ENCODE data around the gene RPS6KC1. TPM values are rescaled to one million over a fixed set of nuclear protein-coding genes. Genes with fewer than 3 reads are reported as not detected.

Gene RPS6KC1
- total RNA-seq (10 to 100 TPM; 11.0 to 12.8 (median 11.7) TPM), total RNA-seq (18.9 to 51.6 (median 34.4) reads per million in 29 experiments)
- 16.5 TPM for total RNA-seq (2013)

- H3K4me1 ChIP-seq (ENCODE audit: control insufficient read depth in 1 of 2, extremely low read depth in 1 of 2, insufficient read depth in 2 of 2, low read length in 2 of 2) = peaks cover 5 to 21% of the 10 kb centered on the region in 2 experiments
- DNase-seq = peak; percentile 60 to 90 (median 79)
- Mint-ChIP-seq H3K4me1 (peaks cover 32 to 34% (median 33%) of the 10 kb centered on the region in 3 donors), H3K4me3 (peak within 1 kb of the TSS; percentile 95 to 98 (median 97)), H3K9me3 (peaks cover 0 to 9% (median 0%) of the 10 kb centered on the region in 3 donors), H3K27me3 (peaks cover 14 to 20% of the 10 kb centered on the region in 2 donors), H3K27ac (peak within 1 kb of the TSS; percentile 94 to 95), H3K36me3 (peaks cover 10% of the 10 kb centered on the region)
- peak; percentile 97 to 98 (median 97) for ATAC-seq (replicated peaks in 1 of 4)
- peak within 1 kb of the TSS; percentile 77 for H3K27ac ChIP-seq (ENCODE audit: low read length)
- no peaks in the 10 kb centered on the region for H3K9me3 ChIP-seq
- H3K36me3 ChIP-seq (ENCODE audit: control insufficient read depth in 2 of 2, extremely low read depth in 1 of 2, insufficient read depth in 1 of 2, low read length in 1 of 2) = no peaks in the 10 kb centered on the region
- ChIA-PET CTCF (no interaction called here), POLR2A (interaction anchor here in 1 of 2 donors (0.7 kb wide), 1 partner anchor 37 kb away, joined by 4 read pairs; no protein-coding TSS in a partner anchor)
- peak within 1 kb of the TSS; percentile 82 to 90 for H3K4me3 ChIP-seq (ENCODE audit: control insufficient read depth in 1 of 2, extremely low read depth in 1 of 2, low read length in 1 of 2)
- peaks cover 0 to 11% of the 10 kb centered on the region in 2 experiments for H3K27me3 ChIP-seq (replicated peaks in 1 of 2; ENCODE audit: control insufficient read depth in 2 of 2, extremely low read depth in 1 of 2, insufficient read depth in 2 of 2, low read length in 1 of 2)
- WGBS (ENCODE audit: insufficient coverage) = under 1% methylated on average over 42 of the region's 42 CpGs
Measured at GRCh38 chr1:213051127-213051880, at the start of gene RPS6KC1. Gene RPS6KC1 (plus strand): TSS chr1:213051241. CDS start chr1:213051405, 164 bp downstream.

DNA sequence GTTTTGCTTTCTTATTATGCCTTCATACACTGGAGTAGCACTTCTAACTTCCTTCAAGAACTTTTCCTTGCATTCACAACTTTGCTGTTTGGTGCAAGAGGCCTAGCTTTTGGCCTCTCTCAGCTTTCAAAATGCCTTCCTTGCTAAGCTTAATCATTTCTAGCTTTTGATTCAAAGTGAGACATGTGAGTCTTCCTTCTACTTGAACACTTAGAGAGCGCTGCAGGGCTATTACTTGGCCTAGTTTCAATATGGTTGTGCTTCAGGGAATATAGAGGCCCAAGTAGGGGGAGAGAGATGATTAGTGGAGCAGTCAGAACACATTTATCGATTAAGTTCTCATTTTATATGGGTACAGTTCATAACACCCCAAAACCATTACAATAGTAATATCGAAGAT lies 47.8 kb upstream of the RPS6KC1 start:
- Mint-ChIP-seq H3K27me3 (no peaks in the 10 kb centered on the region), H3K4me1 (peaks cover 0 to 5% (median 5%) of the 10 kb centered on the region in 3 donors), H3K27ac (peak overlapping the region in 1 of 2 donors; percentile 23), H3K9me3 (no peaks in the 10 kb centered on the region), H3K36me3 (peaks cover 38% of the 10 kb centered on the region), H3K4me3 (no peak overlapping the region)
- H3K4me1 ChIP-seq (ENCODE audit: control insufficient read depth in 1 of 2, extremely low read depth in 1 of 2, insufficient read depth in 2 of 2, low read length in 2 of 2) = no peaks in the 10 kb centered on the region
- H3K4me3 ChIP-seq (ENCODE audit: control insufficient read depth in 1 of 2, extremely low read depth in 1 of 2, low read length in 1 of 2) = no peak overlapping the region
- WGBS (ENCODE audit: insufficient coverage) = no CpG with 5 or more reads among the region's 3 CpGs
- no peak for ATAC-seq (replicated peaks in 1 of 4)
- ChIA-PET POLR2A (no interaction called here), CTCF (interaction anchor here (1.3 to 1.4 kb wide), 2 partner anchors 9 kb away, joined by 4 to 5 read pairs; no protein-coding TSS in a partner anchor)
- H3K27me3 ChIP-seq (replicated peaks in 1 of 2; ENCODE audit: control insufficient read depth in 2 of 2, extremely low read depth in 1 of 2, insufficient read depth in 2 of 2, low read length in 1 of 2) = no peaks in the 10 kb centered on the region
- peaks cover 3 to 31% of the 10 kb centered on the region in 2 donors for H3K36me3 ChIP-seq (ENCODE audit: control insufficient read depth in 2 of 2, extremely low read depth in 1 of 2, insufficient read depth in 1 of 2, low read length in 1 of 2)
- no peak overlapping the region for H3K27ac ChIP-seq (ENCODE audit: low read length)
- no peak for DNase-seq
- H3K9me3 ChIP-seq = no peaks in the 10 kb centered on the region

GRCh38 chr1:213008564-213008963 lies 42.5 kb upstream of the RPS6KC1 start:
- H3K4me3 ChIP-seq (ENCODE audit: control insufficient read depth in 1 of 2, extremely low read depth in 1 of 2, low read length in 1 of 2) = no peak overlapping the region
- no peaks in the 10 kb centered on the region for H3K9me3 Mint-ChIP-seq
- POLR2A ChIA-PET = no interaction called here
- H3K27ac Mint-ChIP-seq = no peak overlapping the region
- peak in 2 of 4 experiments; percentile 50 to 55 for ATAC-seq (replicated peaks in 1 of 4)
- H3K27me3 Mint-ChIP-seq = no peaks in the 10 kb centered on the region
- peaks cover 36 to 40% (median 37%) of the 10 kb centered on the region in 3 donors for H3K4me1 Mint-ChIP-seq
- no peak overlapping the region for H3K4me3 Mint-ChIP-seq
- peaks cover 25% of the 10 kb centered on the region for H3K36me3 Mint-ChIP-seq
- DNase-seq = peak in 1 of 35 experiments; percentile 19
- H3K36me3 ChIP-seq (ENCODE audit: control insufficient read depth in 2 of 2, extremely low read depth in 1 of 2, insufficient read depth in 1 of 2, low read length in 1 of 2) = peaks cover 0 to 31% of the 10 kb centered on the region in 2 donors
- CTCF ChIA-PET = no interaction called here
- WGBS (ENCODE audit: insufficient coverage) = no CpG with 5 or more reads among the region's 2 CpGs
- H3K27ac ChIP-seq (ENCODE audit: low read length) = no peak overlapping the region
- H3K4me1 ChIP-seq (ENCODE audit: control insufficient read depth in 1 of 2, extremely low read depth in 1 of 2, insufficient read depth in 2 of 2, low read length in 2 of 2) = no peaks in the 10 kb centered on the region
- no peaks in the 10 kb centered on the region for H3K27me3 ChIP-seq (replicated peaks in 1 of 2; ENCODE audit: control insufficient read depth in 2 of 2, extremely low read depth in 1 of 2, insufficient read depth in 2 of 2, low read length in 1 of 2)
- no peaks in the 10 kb centered on the region for H3K9me3 ChIP-seq

DNA sequence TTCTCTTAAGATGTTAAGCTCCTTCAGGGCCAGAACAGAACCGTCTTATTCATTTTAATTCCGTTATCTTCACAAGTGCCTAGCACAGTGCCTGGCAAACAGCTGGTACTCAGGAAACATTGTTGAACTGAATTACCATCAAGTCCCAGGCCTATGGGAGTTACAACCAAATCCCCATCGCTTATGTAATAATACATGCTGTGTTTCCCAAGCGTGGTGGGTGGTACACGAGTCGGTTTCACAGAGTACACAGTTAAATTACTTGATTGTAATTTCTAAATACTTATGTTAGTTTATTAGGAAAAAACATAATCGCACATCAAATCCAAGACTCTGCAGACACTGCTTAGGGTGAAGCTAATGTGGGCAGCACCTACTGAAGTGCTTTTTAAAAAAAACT lies 36.4 kb upstream of the RPS6KC1 start:
- WGBS (ENCODE audit: insufficient coverage) = 60% methylated on average over 1 of the region's 7 CpGs

GRCh38 chr1:213015099-213016050 lies 35.7 kb upstream of the RPS6KC1 start, which contains the start of gene ANGEL2:
Gene ANGEL2 (minus strand): TSS chr1:213015867. CDS start chr1:213015671, 196 bp downstream.
- POLR2A ChIA-PET = interaction anchor here in 1 of 2 donors (0.6 kb wide), 1 partner anchor 1348 kb away, joined by 3 read pairs; no protein-coding TSS in a partner anchor
- Histone ChIP-seq H3K27ac (ENCODE audit: low read length) (peak within 1 kb of the TSS; percentile 87), H3K27me3 (replicated peaks in 1 of 2; ENCODE audit: control insufficient read depth in 2 of 2, extremely low read depth in 1 of 2, insufficient read depth in 2 of 2, low read length in 1 of 2) (no peaks in the 10 kb centered on the region), H3K4me1 (ENCODE audit: control insufficient read depth in 1 of 2, extremely low read depth in 1 of 2, insufficient read depth in 2 of 2, low read length in 2 of 2) (peaks cover 11 to 16% of the 10 kb centered on the region in 2 experiments), H3K4me3 (ENCODE audit: control insufficient read depth in 1 of 2, extremely low read depth in 1 of 2, low read length in 1 of 2) (peak within 1 kb of the TSS; percentile 82 to 92), H3K36me3 (ENCODE audit: control insufficient read depth in 2 of 2, extremely low read depth in 1 of 2, insufficient read depth in 1 of 2, low read length in 1 of 2) (peaks cover 0 to 7% of the 10 kb centered on the region in 2 donors), H3K9me3 (no peaks in the 10 kb centered on the region)
- no peaks in the 10 kb centered on the region for H3K9me3 Mint-ChIP-seq
- peaks cover 6% of the 10 kb centered on the region for H3K36me3 Mint-ChIP-seq
- no peaks in the 10 kb centered on the region for H3K27me3 Mint-ChIP-seq
- DNase-seq (peak; percentile 89 to 99 (median 95)), ATAC-seq (replicated peaks in 1 of 4) (peak; percentile 96 to 97 (median 97))
- CTCF ChIA-PET = interaction anchor here (0.6 to 1.9 kb wide), 5 partner anchors 19 to 1691 kb away, joined by 3 to 7 read pairs (median 4); no protein-coding TSS in a partner anchor
- peaks cover 41 to 45% (median 42%) of the 10 kb centered on the region in 3 donors for H3K4me1 Mint-ChIP-seq
- H3K4me3 Mint-ChIP-seq = peak within 1 kb of the TSS; percentile 97 to 100 (median 98)
- under 1% methylated on average over 49 of the region's 66 CpGs for WGBS (ENCODE audit: insufficient coverage)
- peak within 1 kb of the TSS; percentile 99 for H3K27ac Mint-ChIP-seq

More for the DNA sequence above, 36.4 kb upstream of the RPS6KC1 start:
- peak overlapping the region; percentile 99 for H3K27ac Mint-ChIP-seq
- H3K9me3 ChIP-seq = no peaks in the 10 kb centered on the region
- ChIA-PET CTCF (interaction anchor here (0.6 to 1.9 kb wide), 4 partner anchors 18 to 1691 kb away, joined by 3 to 7 read pairs (median 4); no protein-coding TSS in a partner anchor), POLR2A (interaction anchor here in 1 of 2 donors (0.6 kb wide), 2 partner anchors 36 to 1347 kb away, joined by 3 to 4 read pairs; partner anchors contain the start of gene RPS6KC1)
- peak overlapping the region; percentile 87 for H3K27ac ChIP-seq (ENCODE audit: low read length)
- no peaks in the 10 kb centered on the region for H3K9me3 Mint-ChIP-seq
- H3K36me3 ChIP-seq (ENCODE audit: control insufficient read depth in 2 of 2, extremely low read depth in 1 of 2, insufficient read depth in 1 of 2, low read length in 1 of 2) = peaks cover 0 to 7% of the 10 kb centered on the region in 2 donors
- peak overlapping the region; percentile 97 to 100 (median 98) for H3K4me3 Mint-ChIP-seq
- no peaks in the 10 kb centered on the region for H3K27me3 Mint-ChIP-seq
- DNase-seq (peak in 1 of 35 experiments; percentile 19), ATAC-seq (replicated peaks in 1 of 4) (no peak)
- H3K4me1 ChIP-seq (ENCODE audit: control insufficient read depth in 1 of 2, extremely low read depth in 1 of 2, insufficient read depth in 2 of 2, low read length in 2 of 2) = peaks cover 11 to 16% of the 10 kb centered on the region in 2 experiments
- peaks cover 41 to 45% (median 42%) of the 10 kb centered on the region in 3 donors for H3K4me1 Mint-ChIP-seq
- H3K36me3 Mint-ChIP-seq = peaks cover 6% of the 10 kb centered on the region
- no peaks in the 10 kb centered on the region for H3K27me3 ChIP-seq (replicated peaks in 1 of 2; ENCODE audit: control insufficient read depth in 2 of 2, extremely low read depth in 1 of 2, insufficient read depth in 2 of 2, low read length in 1 of 2)
- peak overlapping the region; percentile 82 to 92 for H3K4me3 ChIP-seq (ENCODE audit: control insufficient read depth in 1 of 2, extremely low read depth in 1 of 2, low read length in 1 of 2)
